ENCODE results near the gene PTPRN2. TPM values are rescaled to one million over a fixed set of nuclear protein-coding genes. Genes with fewer than 3 reads are reported as not detected.

The PTPRN2 gene
- total and polyA plus RNA-seq, 4 experiments from 2014 or later: 1.7 to 2.6 (median 1.9) TPM

GRCh38 chr7:158567153-158567603 is 20.4 kb downstream of the PTPRN2 start:
- Mint-ChIP-seq H3K4me1 (peaks cover 0 to 4% (median 0%) of the 10 kb centered on the region in 4 donors), H3K9me3 (no peaks in the 10 kb centered on the region), H3K4me3 (no peak overlapping the region), H3K36me3 (no peaks in the 10 kb centered on the region), H3K27me3 (peaks cover 19 to 34% of the 10 kb centered on the region in 2 donors), H3K27ac (no peak overlapping the region)
- POLR2A ChIA-PET (ENCODE audit: partially characterized antibody): no interaction called here
- intact Hi-C loops (cut with micrococcal nuclease): no loop called here
- H3K4me1 ChIP-seq (ENCODE audit: insufficient read depth, low read length): no peaks in the 10 kb centered on the region
- no peak overlapping the region for H3K4me3 ChIP-seq (ENCODE audit: low read length in 2 of 2)
- H3K36me3 ChIP-seq (ENCODE audit: insufficient read depth, low read length): no peaks in the 10 kb centered on the region
- H3K9me3 ChIP-seq (ENCODE audit: control insufficient read depth in 1 of 2, low read length in 2 of 2): no peaks in the 10 kb centered on the region
- CTCF ChIA-PET (ENCODE audit: partially characterized antibody): no interaction called here
- peaks cover 9% of the 10 kb centered on the region for H3K27me3 ChIP-seq (ENCODE audit: insufficient read depth, low read length)
- no peak for DNase-seq
- no peak overlapping the region for H3K27ac ChIP-seq (ENCODE audit: low read depth, low read length)

- H3K9me3 Mint-ChIP-seq: no peaks in the 10 kb centered on the region
- peaks cover 0 to 4% (median 0%) of the 10 kb centered on the region in 4 donors for H3K4me1 Mint-ChIP-seq
- intact Hi-C loops (cut with micrococcal nuclease): no loop called here
- Histone ChIP-seq H3K36me3 (ENCODE audit: insufficient read depth, low read length) (no peaks in the 10 kb centered on the region), H3K4me1 (ENCODE audit: insufficient read depth, low read length) (no peaks in the 10 kb centered on the region), H3K9me3 (ENCODE audit: control insufficient read depth in 1 of 2, low read length in 2 of 2) (no peaks in the 10 kb centered on the region), H3K27ac (ENCODE audit: low read depth, low read length) (no peak overlapping the region), H3K27me3 (ENCODE audit: insufficient read depth, low read length) (peaks cover 9% of the 10 kb centered on the region), H3K4me3 (ENCODE audit: low read length in 2 of 2) (no peak overlapping the region)
- no peaks in the 10 kb centered on the region for H3K36me3 Mint-ChIP-seq
- no peak overlapping the region for H3K27ac Mint-ChIP-seq
- POLR2A ChIA-PET (ENCODE audit: partially characterized antibody): no interaction called here
- DNase-seq: no peak
- CTCF ChIA-PET (ENCODE audit: partially characterized antibody): no interaction called here
- H3K4me3 Mint-ChIP-seq: no peak overlapping the region
- peaks cover 16 to 34% of the 10 kb centered on the region in 2 donors for H3K27me3 Mint-ChIP-seq
Observed at GRCh38 chr7:158564663-158565035, 23.0 kb downstream of the PTPRN2 start.

GRCh38 chr7:158563911-158564662 is 23.5 kb downstream of the PTPRN2 start:
- intact Hi-C loops (cut with micrococcal nuclease): no loop called here
- Mint-ChIP-seq H3K36me3 (no peaks in the 10 kb centered on the region), H3K27ac (no peak overlapping the region), H3K4me1 (peaks cover 0 to 2% (median 0%) of the 10 kb centered on the region in 4 donors), H3K9me3 (no peaks in the 10 kb centered on the region), H3K4me3 (no peak overlapping the region), H3K27me3 (peaks cover 15 to 35% of the 10 kb centered on the region in 2 donors)
- POLR2A ChIA-PET (ENCODE audit: partially characterized antibody): no interaction called here
- H3K36me3 ChIP-seq (ENCODE audit: insufficient read depth, low read length): no peaks in the 10 kb centered on the region
- no peak for DNase-seq
- no peaks in the 10 kb centered on the region for H3K4me1 ChIP-seq (ENCODE audit: insufficient read depth, low read length)
- H3K27ac ChIP-seq (ENCODE audit: low read depth, low read length): no peak overlapping the region
- CTCF ChIA-PET (ENCODE audit: partially characterized antibody): no interaction called here
- no peak overlapping the region for H3K4me3 ChIP-seq (ENCODE audit: low read length in 2 of 2)
- peaks cover 9% of the 10 kb centered on the region for H3K27me3 ChIP-seq (ENCODE audit: insufficient read depth, low read length)
- H3K9me3 ChIP-seq (ENCODE audit: control insufficient read depth in 1 of 2, low read length in 2 of 2): no peaks in the 10 kb centered on the region

- H3K4me1 ChIP-seq (ENCODE audit: insufficient read depth, low read length): no peaks in the 10 kb centered on the region
- peaks cover 12 to 30% of the 10 kb centered on the region in 2 donors for H3K27me3 Mint-ChIP-seq
- no peaks in the 10 kb centered on the region for H3K36me3 ChIP-seq (ENCODE audit: insufficient read depth, low read length)
- H3K36me3 Mint-ChIP-seq: no peaks in the 10 kb centered on the region
- H3K4me3 Mint-ChIP-seq: no peak overlapping the region
- intact Hi-C loops (cut with micrococcal nuclease): no loop called here
- no peaks in the 10 kb centered on the region for H3K9me3 Mint-ChIP-seq
- H3K27me3 ChIP-seq (ENCODE audit: insufficient read depth, low read length): peaks cover 9% of the 10 kb centered on the region
- CTCF ChIA-PET (ENCODE audit: partially characterized antibody): no interaction called here
- no peak overlapping the region for H3K27ac Mint-ChIP-seq
- no peaks in the 10 kb centered on the region for H3K9me3 ChIP-seq (ENCODE audit: control insufficient read depth in 1 of 2, low read length in 2 of 2)
- DNase-seq: no peak
- no peak overlapping the region for H3K27ac ChIP-seq (ENCODE audit: low read depth, low read length)
- POLR2A ChIA-PET (ENCODE audit: partially characterized antibody): no interaction called here
- H3K4me3 ChIP-seq (ENCODE audit: low read length in 2 of 2): no peak overlapping the region
- no peaks in the 10 kb centered on the region for H3K4me1 Mint-ChIP-seq
Observed at GRCh38 chr7:158563051-158563450, 24.6 kb downstream of the PTPRN2 start.

- Histone ChIP-seq H3K4me3 (ENCODE audit: low read length in 2 of 2) (no peak overlapping the region), H3K36me3 (ENCODE audit: insufficient read depth, low read length) (no peaks in the 10 kb centered on the region), H3K9me3 (ENCODE audit: control insufficient read depth in 1 of 2, low read length in 2 of 2) (no peaks in the 10 kb centered on the region), H3K27me3 (ENCODE audit: insufficient read depth, low read length) (peaks cover 9% of the 10 kb centered on the region), H3K4me1 (ENCODE audit: insufficient read depth, low read length) (no peaks in the 10 kb centered on the region), H3K27ac (ENCODE audit: low read depth, low read length) (no peak overlapping the region)
- no peaks in the 10 kb centered on the region for H3K4me1 Mint-ChIP-seq
- intact Hi-C loops (cut with micrococcal nuclease): no loop called here
- no peak overlapping the region for H3K4me3 Mint-ChIP-seq
- H3K9me3 Mint-ChIP-seq: peaks cover 0 to under 1% (median 0%) of the 10 kb centered on the region in 8 donors
- H3K27me3 Mint-ChIP-seq: peaks cover 9 to 30% of the 10 kb centered on the region in 2 donors
- no peak for DNase-seq
- no peaks in the 10 kb centered on the region for H3K36me3 Mint-ChIP-seq
- H3K27ac Mint-ChIP-seq: no peak overlapping the region
- ChIA-PET CTCF (ENCODE audit: partially characterized antibody) (no interaction called here), POLR2A (ENCODE audit: partially characterized antibody) (no interaction called here)
Observed at GRCh38 chr7:158562517-158562916, 25.1 kb downstream of the PTPRN2 start.

- Histone ChIP-seq H3K4me1 (ENCODE audit: insufficient read depth, low read length) (no peaks in the 10 kb centered on the region), H3K27ac (ENCODE audit: low read depth, low read length) (no peak overlapping the region), H3K4me3 (ENCODE audit: low read length in 2 of 2) (no peak overlapping the region), H3K9me3 (ENCODE audit: control insufficient read depth in 1 of 2, low read length in 2 of 2) (no peaks in the 10 kb centered on the region), H3K27me3 (ENCODE audit: insufficient read depth, low read length) (peaks cover 9% of the 10 kb centered on the region), H3K36me3 (ENCODE audit: insufficient read depth, low read length) (no peaks in the 10 kb centered on the region)
- Mint-ChIP-seq H3K27me3 (peaks cover 7 to 27% of the 10 kb centered on the region in 2 donors), H3K9me3 (peaks cover 0 to 2% (median 0%) of the 10 kb centered on the region in 8 donors), H3K4me1 (no peaks in the 10 kb centered on the region), H3K36me3 (no peaks in the 10 kb centered on the region), H3K27ac (no peak overlapping the region), H3K4me3 (no peak overlapping the region)
- intact Hi-C loops (cut with micrococcal nuclease): no loop called here
- DNase-seq: no peak
- ChIA-PET CTCF (ENCODE audit: partially characterized antibody) (interaction anchor here (0.9 kb wide), 1 partner anchor 33 kb away, joined by 3 read pairs; no protein-coding TSS in a partner anchor), POLR2A (ENCODE audit: partially characterized antibody) (no interaction called here)
Observed at GRCh38 chr7:158561659-158562058, 26.0 kb downstream of the PTPRN2 start.

- no peak for DNase-seq
- Histone ChIP-seq H3K27ac (ENCODE audit: low read depth, low read length) (no peak overlapping the region), H3K36me3 (ENCODE audit: insufficient read depth, low read length) (no peaks in the 10 kb centered on the region), H3K4me3 (ENCODE audit: low read length in 2 of 2) (no peak overlapping the region), H3K27me3 (ENCODE audit: insufficient read depth, low read length) (peaks cover 7% of the 10 kb centered on the region), H3K9me3 (ENCODE audit: control insufficient read depth in 1 of 2, low read length in 2 of 2) (no peaks in the 10 kb centered on the region), H3K4me1 (ENCODE audit: insufficient read depth, low read length) (no peaks in the 10 kb centered on the region)
- H3K4me1 Mint-ChIP-seq: no peaks in the 10 kb centered on the region
- POLR2A ChIA-PET (ENCODE audit: partially characterized antibody): no interaction called here
- peaks cover 0 to 4% (median 2%) of the 10 kb centered on the region in 8 donors for H3K9me3 Mint-ChIP-seq
- H3K4me3 Mint-ChIP-seq: no peak overlapping the region
- H3K27me3 Mint-ChIP-seq: peaks cover 9 to 22% of the 10 kb centered on the region in 2 donors
- CTCF ChIA-PET (ENCODE audit: partially characterized antibody): no interaction called here
- no peaks in the 10 kb centered on the region for H3K36me3 Mint-ChIP-seq
- intact Hi-C loops (cut with micrococcal nuclease): no loop called here
- H3K27ac Mint-ChIP-seq: no peak overlapping the region
Observed at GRCh38 chr7:158560386-158560785, 27.2 kb downstream of the PTPRN2 start.

Data from CD4-positive, alpha-beta memory T cell (primary cell).